PC-9 (cell line): ENCODE data around the gene KASH5.

ENCODE experiments used
- EZH2 ChIP-seq: fragments of 200-600 bp; sonication (generic); IDR thresholded peaks from 2 replicates; pipeline ENCODE4 v1.8.0; 2017; ENCODE audit warnings: antibody characterized with exemption, low read depth
- TF ChIP-seq, protein P1 (sequence below): fragments of 200-600 bp; sonication (generic); conservative IDR thresholded peaks from 2 replicates; pipeline ENCODE4 v1.6.1; 2017; ENCODE audit warnings: mixed run types, antibody characterized with exemption, mild to moderate bottlenecking, moderate library complexity

DNA sequence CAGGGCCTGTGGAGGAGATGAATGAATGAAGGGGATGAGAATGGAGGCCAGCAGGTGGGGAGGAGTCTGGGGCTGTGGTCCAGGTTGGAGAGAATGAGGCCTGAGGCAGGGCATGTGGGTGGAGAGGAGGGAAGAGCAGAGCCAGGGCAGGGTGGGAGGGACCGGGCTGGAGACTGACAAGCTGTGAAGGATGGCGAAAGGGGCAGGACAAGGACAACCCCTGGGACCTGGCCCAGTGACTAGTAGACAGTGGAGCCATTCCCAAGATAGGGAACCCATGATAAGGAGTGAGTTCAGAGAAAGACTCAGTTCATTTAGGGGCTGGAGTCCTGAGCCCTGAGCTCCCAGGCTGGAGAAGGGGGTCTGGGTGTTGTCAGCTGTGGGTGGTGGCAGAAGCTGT, 32.2 kb downstream of the KASH5 start:
- TF ChIP-seq, protein P1, sequence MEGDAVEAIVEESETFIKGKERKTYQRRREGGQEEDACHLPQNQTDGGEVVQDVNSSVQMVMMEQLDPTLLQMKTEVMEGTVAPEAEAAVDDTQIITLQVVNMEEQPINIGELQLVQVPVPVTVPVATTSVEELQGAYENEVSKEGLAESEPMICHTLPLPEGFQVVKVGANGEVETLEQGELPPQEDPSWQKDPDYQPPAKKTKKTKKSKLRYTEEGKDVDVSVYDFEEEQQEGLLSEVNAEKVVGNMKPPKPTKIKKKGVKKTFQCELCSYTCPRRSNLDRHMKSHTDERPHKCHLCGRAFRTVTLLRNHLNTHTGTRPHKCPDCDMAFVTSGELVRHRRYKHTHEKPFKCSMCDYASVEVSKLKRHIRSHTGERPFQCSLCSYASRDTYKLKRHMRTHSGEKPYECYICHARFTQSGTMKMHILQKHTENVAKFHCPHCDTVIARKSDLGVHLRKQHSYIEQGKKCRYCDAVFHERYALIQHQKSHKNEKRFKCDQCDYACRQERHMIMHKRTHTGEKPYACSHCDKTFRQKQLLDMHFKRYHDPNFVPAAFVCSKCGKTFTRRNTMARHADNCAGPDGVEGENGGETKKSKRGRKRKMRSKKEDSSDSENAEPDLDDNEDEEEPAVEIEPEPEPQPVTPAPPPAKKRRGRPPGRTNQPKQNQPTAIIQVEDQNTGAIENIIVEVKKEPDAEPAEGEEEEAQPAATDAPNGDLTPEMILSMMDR = no peak
- TF ChIP-seq EZH2 = no peak
